Measurements from ENCODE around the gene SBK3.

GRCh38 chr19:55502197-55502952 lies 43.0 kb downstream of the SBK3 start:
- TF ChIP-seq POLR2A (IDR thresholded peaks at IDR 0.05; ENCODE audit: low read length) = no peak
- no peak for TF ChIP-seq GATA1 (IDR thresholded peaks at IDR 0.05; ENCODE audit: low read depth, low read length)
